Loucy (cell line): ENCODE measurements around the gene CACNA1S.

ENCODE experiments used
- H2AFZ ChIP-seq: fragments of 200-600 bp; sonication (generic); 2 replicates; pipeline ENCODE4 v1.6.0; 2016; ENCODE audit warnings: antibody characterized with exemption, mild to moderate bottlenecking, low read length, moderate library complexity
- H3F3A ChIP-seq: fragments of 200-600 bp; 2 replicates; pipeline ENCODE4 v1.6.0; 2016; ENCODE audit warnings: antibody characterized with exemption, low read depth, mild to moderate bottlenecking
- H3K27me3 ChIP-seq: fragments of 200-600 bp; sonication (generic); 2 replicates; pipeline ENCODE4 v1.6.1; 2014; ENCODE audit warnings: low read length, mild to moderate bottlenecking; ENCODE audit not compliant: insufficient read depth, poor library complexity, severe bottlenecking
- H3K36me3 ChIP-seq: fragments of 200-600 bp; sonication (generic); 2 replicates; pipeline ENCODE4 v1.6.1; 2016; ENCODE audit warnings: low read length; ENCODE audit not compliant: insufficient read depth
- H3K4me1 ChIP-seq: fragments of 200-600 bp; sonication (generic); 2 replicates; pipeline ENCODE4 v1.5.1; 2014; ENCODE audit warnings: low read length, mild to moderate bottlenecking; ENCODE audit not compliant: insufficient read depth, poor library complexity, severe bottlenecking
- H3K4me2 ChIP-seq: fragments of 200-600 bp; sonication (generic); 2 replicates; pipeline ENCODE4 v1.6.0; 2014; ENCODE audit warnings: antibody characterized with exemption, low read length, low read depth, mild to moderate bottlenecking; ENCODE audit not compliant: poor library complexity, severe bottlenecking
- H3K4me3 ChIP-seq: fragments of 200-600 bp; sonication (generic); 2 replicates; pipeline ENCODE4 v1.5.1; 2014; ENCODE audit warnings: low read length, mild to moderate bottlenecking, mixed read lengths; ENCODE audit not compliant: poor library complexity, severe bottlenecking
- H3K79me2 ChIP-seq: fragments of 200-600 bp; sonication (generic); 2 replicates; pipeline ENCODE4 v1.6.1; 2014; ENCODE audit warnings: low read length; ENCODE audit not compliant: insufficient read depth
- H3K9ac ChIP-seq: fragments of 200-600 bp; sonication (generic); 2 replicates; pipeline ENCODE4 v1.6.0; 2014; ENCODE audit warnings: mild to moderate bottlenecking, low read depth, low read length, moderate library complexity; ENCODE audit not compliant: poor library complexity, severe bottlenecking
- H3K9me2 ChIP-seq: fragments of 200-600 bp; sonication (generic); replicated peaks from 2 replicates; pipeline ENCODE4 v1.6.1; 2016; ENCODE audit warnings: low read depth, low read length, mixed read lengths
- H3K9me3 ChIP-seq: fragments of 200-600 bp; sonication (generic); 2 replicates; pipeline ENCODE4 v1.6.1; 2014; ENCODE audit warnings: mild to moderate bottlenecking, antibody characterized with exemption, low read length, low read depth; ENCODE audit not compliant: insufficient read depth
- H4K20me1 ChIP-seq: fragments of 200-600 bp; sonication (generic); 2 replicates; pipeline ENCODE4 v1.6.0; 2014; ENCODE audit warnings: antibody characterized with exemption, low read length, mild to moderate bottlenecking; ENCODE audit not compliant: insufficient read depth, poor library complexity, severe bottlenecking
- CTCF ChIP-seq: fragments of 200-600 bp; sonication (generic); conservative IDR thresholded peaks from 2 replicates; pipeline ENCODE4 v1.5.1; 2014; ENCODE audit warnings: mild to moderate bottlenecking, antibody characterized with exemption, low read length
- EZH2phosphoT487 ChIP-seq: fragments of 200-600 bp; IDR thresholded peaks from 2 replicates; pipeline ENCODE4 v1.6.1; 2018; ENCODE audit warnings: antibody characterized with exemption, mild to moderate bottlenecking, moderate library complexity, borderline replicate concordance

Gene CACNA1S

GRCh38 chr1:201007481-201007880 is 104.7 kb downstream of the CACNA1S start:
- Histone ChIP-seq H3K4me2 (no peak overlapping the region), H3K4me1 (no peaks in the 10 kb centered on the region), H3F3A (no peaks in the 10 kb centered on the region), H3K79me2 (peaks cover 34% of the 10 kb centered on the region; the same call in 1 of the 2 replicates), H3K9me3 (no peaks in the 10 kb centered on the region), H2AFZ (no peak overlapping the region), H3K9ac (no peak overlapping the region), H3K9me2 (no peaks in the 10 kb centered on the region), H3K27me3 (no peaks in the 10 kb centered on the region), H3K4me3 (no peak overlapping the region), H3K36me3 (peaks cover 52% of the 10 kb centered on the region; the same call in 1 of the 2 replicates), H4K20me1 (peaks cover 11% of the 10 kb centered on the region)
- TF ChIP-seq EZH2phosphoT487 (no peak), CTCF (no peak)

GRCh38 chr1:201006450-201006849 is 105.8 kb downstream of the CACNA1S start:
- peaks cover 62% of the 10 kb centered on the region; the same call in 1 of the 2 replicates for H3K36me3 ChIP-seq
- no peak for TF ChIP-seq EZH2phosphoT487
- TF ChIP-seq CTCF: no peak
- H3K9me3 ChIP-seq: no peaks in the 10 kb centered on the region
- no peaks in the 10 kb centered on the region for H3K27me3 ChIP-seq
- no peaks in the 10 kb centered on the region for H3K4me1 ChIP-seq
- no peaks in the 10 kb centered on the region for H3F3A ChIP-seq
- H3K79me2 ChIP-seq: peaks cover 24% of the 10 kb centered on the region; the same call in 1 of the 2 replicates
- H2AFZ ChIP-seq: no peak overlapping the region
- no peak overlapping the region for H3K4me2 ChIP-seq
- no peak overlapping the region for H3K9ac ChIP-seq
- no peaks in the 10 kb centered on the region for H3K9me2 ChIP-seq
- H4K20me1 ChIP-seq: peaks cover 11% of the 10 kb centered on the region
- H3K4me3 ChIP-seq: no peak overlapping the region

GRCh38 chr1:201004732-201005131 is 107.5 kb downstream of the CACNA1S start:
- no peaks in the 10 kb centered on the region for H3F3A ChIP-seq
- H3K4me3 ChIP-seq: no peak overlapping the region
- no peaks in the 10 kb centered on the region for H3K4me1 ChIP-seq
- peaks cover 8% of the 10 kb centered on the region; the same call in 1 of the 2 replicates for H3K79me2 ChIP-seq
- no peaks in the 10 kb centered on the region for H3K27me3 ChIP-seq
- peaks cover 7% of the 10 kb centered on the region for H4K20me1 ChIP-seq
- H3K9me3 ChIP-seq: no peaks in the 10 kb centered on the region
- H3K9ac ChIP-seq: no peak overlapping the region
- H3K36me3 ChIP-seq: peaks cover 75% of the 10 kb centered on the region; the same call in 1 of the 2 replicates
- H3K9me2 ChIP-seq: no peaks in the 10 kb centered on the region
- TF ChIP-seq EZH2phosphoT487 (no peak), CTCF (no peak)
- H3K4me2 ChIP-seq: no peak overlapping the region
- H2AFZ ChIP-seq: no peak overlapping the region
